Activated naive CD8-positive, alpha-beta T cell (primary cell): Measurements from ENCODE around the gene ALAD.
"Not testable (repeated sequence)": the region's sequence is repeated elsewhere in the genome, so short reads cannot be mapped to it uniquely, and the experiment has no call there.

ENCODE experiments used
- H3K27ac Mint-ChIP-seq: one replicate; pipeline ENCODE4 v1.8.0; 2021; ENCODE audit warnings: mixed read lengths
- H3K27me3 Mint-ChIP-seq: one replicate; pipeline ENCODE4 v1.8.0; 2021; ENCODE audit warnings: mixed read lengths
- H3K36me3 Mint-ChIP-seq: one replicate; pipeline ENCODE4 v1.8.0; 2021; ENCODE audit warnings: mixed read lengths
- H3K4me1 Mint-ChIP-seq: one replicate; pipeline ENCODE4 v1.8.0; 2021; ENCODE audit warnings: low read depth, mixed read lengths
- H3K4me3 Mint-ChIP-seq: one replicate; pipeline ENCODE4 v1.8.0; 2021; ENCODE audit warnings: mild to moderate bottlenecking, mixed read lengths
- H3K9me3 Mint-ChIP-seq: one replicate; pipeline ENCODE4 v1.8.0; 2021; ENCODE audit warnings: low read depth, mixed read lengths

ALAD gene

DNA sequence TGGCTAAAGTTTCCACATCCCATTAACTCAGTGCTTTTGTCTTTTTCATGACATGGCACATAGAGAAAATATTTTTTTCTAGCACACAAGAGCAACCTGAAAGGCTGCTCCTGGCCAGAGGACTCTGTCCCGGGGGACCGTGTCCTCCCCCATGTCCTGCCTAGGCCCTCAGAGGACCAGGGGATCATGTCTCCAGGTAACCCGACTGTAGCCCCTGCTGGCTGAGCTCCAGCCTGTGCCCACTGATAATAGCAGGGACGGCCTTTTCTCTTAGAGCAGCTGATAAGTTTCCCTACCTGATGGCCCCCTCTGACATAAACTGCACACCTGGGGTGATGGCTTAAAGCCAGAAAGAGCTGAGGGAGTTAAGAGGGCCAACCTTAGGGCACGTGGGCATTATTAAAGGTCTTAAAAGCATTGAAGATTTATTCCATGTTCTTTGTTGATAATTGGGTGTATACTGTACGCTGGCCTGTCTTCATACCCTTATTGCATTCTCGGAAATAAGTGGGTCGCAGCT, 30.2 kb downstream of the ALAD start:
- Mint-ChIP-seq H3K4me1 (peaks cover 14% of the 10 kb centered on the region), H3K36me3 (peaks cover 3% of the 10 kb centered on the region), H3K27me3 (no peaks in the 10 kb centered on the region), H3K27ac (no peak overlapping the region), H3K9me3 (no peaks in the 10 kb centered on the region), H3K4me3 (no peak overlapping the region)

DNA sequence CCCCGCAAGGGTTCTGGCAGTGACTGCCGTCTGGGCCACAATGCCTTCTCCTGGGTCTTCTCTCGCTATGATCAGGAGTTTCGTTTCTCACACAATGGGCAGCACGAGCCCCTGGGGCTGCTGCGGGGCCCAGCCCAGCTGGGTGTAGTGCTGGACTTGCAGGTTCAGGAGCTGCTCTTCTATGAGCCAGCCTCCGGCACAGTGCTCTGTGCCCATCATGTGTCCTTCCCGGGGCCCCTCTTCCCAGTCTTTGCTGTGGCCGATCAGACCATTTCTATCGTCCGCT, 31.3 kb downstream of the ALAD start:
- no peak overlapping the region for H3K4me3 Mint-ChIP-seq
- H3K27me3 Mint-ChIP-seq: no peaks in the 10 kb centered on the region
- no peak overlapping the region for H3K27ac Mint-ChIP-seq
- no peaks in the 10 kb centered on the region for H3K9me3 Mint-ChIP-seq
- peaks cover 4% of the 10 kb centered on the region for H3K4me1 Mint-ChIP-seq
- peaks cover 3% of the 10 kb centered on the region for H3K36me3 Mint-ChIP-seq

DNA sequence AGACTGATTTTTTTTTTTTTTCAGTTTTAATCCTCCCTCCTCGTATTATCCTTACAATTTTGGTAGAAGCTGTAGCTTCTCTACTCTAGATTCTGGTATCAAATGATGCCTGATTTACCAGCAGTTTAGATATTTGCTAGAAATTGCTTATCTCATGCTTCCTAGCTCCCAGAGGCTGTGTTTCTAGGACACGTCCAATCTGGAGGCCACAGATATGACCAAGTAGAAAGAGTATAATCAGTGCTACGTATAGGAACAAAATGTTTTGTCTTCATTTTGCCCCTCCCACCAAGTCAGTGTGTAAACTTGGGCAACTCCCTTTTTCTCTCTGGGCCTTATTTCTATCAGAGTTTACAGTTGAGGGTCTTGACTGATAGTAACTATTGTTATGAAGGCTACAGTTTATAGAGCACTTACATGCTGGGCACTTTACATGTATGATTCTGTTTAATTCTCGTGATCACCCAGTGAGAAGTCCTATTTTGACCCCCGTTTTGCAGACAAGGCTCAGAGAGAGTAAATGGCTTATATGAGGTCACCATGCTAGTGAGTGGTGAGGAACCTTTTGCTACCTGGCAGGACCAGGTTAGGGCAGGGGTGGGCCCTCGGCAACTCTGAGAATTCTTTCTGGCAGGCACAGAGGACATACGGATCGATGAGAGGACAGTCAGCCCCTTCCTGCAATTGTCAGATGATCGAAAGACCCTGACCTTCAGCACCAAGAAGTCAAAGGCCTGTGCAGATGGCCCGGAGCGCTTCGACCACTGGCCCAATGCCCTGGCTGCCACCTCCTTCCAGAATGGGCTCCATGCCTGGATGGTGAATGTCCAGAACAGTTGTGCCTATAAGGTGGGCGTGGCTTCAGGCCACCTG, 31.9 kb downstream of the ALAD start:
- Mint-ChIP-seq H3K4me1 (no peaks in the 10 kb centered on the region), H3K4me3 (no peak overlapping the region), H3K36me3 (no peaks in the 10 kb centered on the region), H3K27ac (no peak overlapping the region), H3K27me3 (no peaks in the 10 kb centered on the region), H3K9me3 (no peaks in the 10 kb centered on the region)

DNA sequence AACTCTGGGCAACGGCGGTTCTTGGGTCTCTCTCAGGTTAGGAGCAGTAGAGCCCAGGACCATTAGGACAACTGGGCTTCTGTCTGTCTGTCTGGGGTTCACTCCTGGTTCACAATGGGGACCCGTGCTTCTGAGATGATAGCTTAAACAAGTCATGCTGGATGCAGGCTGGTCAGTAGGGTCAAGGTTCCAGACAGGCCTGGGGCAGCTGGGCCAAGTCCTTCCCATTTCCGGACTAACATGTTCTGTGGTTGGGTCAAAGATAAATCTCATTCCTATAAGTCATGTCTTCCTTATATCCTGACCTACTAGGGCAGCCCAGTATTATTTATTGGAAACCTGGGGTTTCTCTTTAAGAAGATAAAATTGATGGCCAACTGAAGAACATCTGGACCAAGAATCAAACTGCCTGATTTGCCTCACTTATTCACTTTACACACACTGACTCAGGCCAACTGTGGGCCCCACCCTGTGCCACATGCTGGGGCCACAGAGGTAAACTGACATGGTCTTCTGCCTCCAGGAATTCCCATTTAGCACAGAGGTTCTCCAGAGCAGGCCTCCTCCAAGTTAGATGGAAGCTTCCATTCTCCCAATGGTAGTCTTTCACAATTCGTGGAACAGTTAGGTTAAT, 32.6 kb downstream of the ALAD start:
- no peaks in the 10 kb centered on the region for H3K27me3 Mint-ChIP-seq
- no peaks in the 10 kb centered on the region for H3K4me1 Mint-ChIP-seq
- no peaks in the 10 kb centered on the region for H3K36me3 Mint-ChIP-seq
- H3K9me3 Mint-ChIP-seq: no peaks in the 10 kb centered on the region
- H3K4me3 Mint-ChIP-seq: no peak overlapping the region
- H3K27ac Mint-ChIP-seq: no peak overlapping the region

DNA sequence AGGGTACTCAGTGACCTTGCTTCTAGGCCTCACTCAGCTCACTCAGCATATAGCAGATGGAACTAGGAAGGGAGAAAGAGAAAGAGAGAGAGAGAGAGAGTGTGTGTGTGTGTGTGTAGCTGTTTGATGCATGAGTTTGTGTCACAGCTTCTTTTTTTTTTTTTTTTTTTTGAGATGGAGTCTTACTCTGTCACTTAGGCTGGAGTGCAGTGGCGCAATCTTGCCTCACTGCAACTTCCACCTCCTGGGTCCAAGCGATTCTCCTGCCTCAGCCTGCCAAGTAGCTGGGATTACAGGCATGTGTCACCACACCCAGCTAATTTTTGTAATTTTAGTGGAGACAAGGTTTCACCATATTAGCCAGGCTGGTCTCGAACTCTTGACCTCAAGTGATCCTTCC, 35.4 kb downstream of the ALAD start:
- H3K9me3 Mint-ChIP-seq, H3K4me3 Mint-ChIP-seq, H3K36me3 Mint-ChIP-seq, H3K27me3 Mint-ChIP-seq, H3K27ac Mint-ChIP-seq, H3K4me1 Mint-ChIP-seq: not testable (repeated sequence)

DNA sequence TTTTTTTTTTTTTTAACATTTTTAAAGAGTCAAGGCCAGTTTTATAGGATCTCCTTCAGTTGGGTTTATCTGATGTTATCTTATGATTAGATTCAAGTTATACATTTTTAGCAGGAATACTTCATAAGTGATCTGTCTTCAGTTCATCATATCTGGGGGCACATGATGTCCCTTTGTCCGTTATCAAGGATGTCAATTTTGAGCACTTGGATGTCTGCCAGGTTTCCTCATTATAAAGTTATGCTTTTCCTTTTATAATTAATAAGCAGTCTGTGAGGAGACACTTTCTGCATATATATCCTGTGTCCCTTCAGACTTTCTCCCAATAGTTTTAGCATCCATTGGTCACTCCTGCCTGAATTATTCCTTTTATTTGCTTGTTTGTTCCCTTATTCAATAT, 36.1 kb downstream of the ALAD start:
- Mint-ChIP-seq H3K27me3 (no peaks in the 10 kb centered on the region), H3K4me1 (peaks cover 4% of the 10 kb centered on the region), H3K9me3 (no peaks in the 10 kb centered on the region), H3K4me3 (no peak overlapping the region), H3K27ac (no peak overlapping the region), H3K36me3 (no peaks in the 10 kb centered on the region)

DNA sequence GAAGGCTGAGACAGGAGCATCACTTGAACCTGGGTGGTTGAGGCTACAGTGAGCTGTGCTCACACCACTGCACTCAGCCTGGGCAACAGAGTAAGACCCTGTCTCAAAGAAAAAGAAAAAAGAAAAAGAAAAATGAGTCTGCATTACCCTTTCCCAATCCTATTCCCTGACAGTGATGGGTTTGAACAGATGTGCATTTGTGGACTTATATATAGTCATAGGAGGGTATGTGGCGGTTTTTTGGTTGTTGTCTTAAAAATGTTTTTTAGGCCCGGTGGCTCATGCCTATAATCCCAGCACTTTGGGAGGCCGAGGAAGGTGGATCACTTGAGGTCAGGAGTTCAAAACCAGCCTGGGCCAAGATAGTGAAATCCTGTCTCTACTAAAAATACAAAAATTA, 37.7 kb downstream of the ALAD start:
- Mint-ChIP-seq H3K27me3 (no peaks in the 10 kb centered on the region), H3K9me3 (no peaks in the 10 kb centered on the region), H3K4me1 (peaks cover 4% of the 10 kb centered on the region), H3K36me3 (no peaks in the 10 kb centered on the region), H3K27ac (no peak overlapping the region), H3K4me3 (no peak overlapping the region)

DNA sequence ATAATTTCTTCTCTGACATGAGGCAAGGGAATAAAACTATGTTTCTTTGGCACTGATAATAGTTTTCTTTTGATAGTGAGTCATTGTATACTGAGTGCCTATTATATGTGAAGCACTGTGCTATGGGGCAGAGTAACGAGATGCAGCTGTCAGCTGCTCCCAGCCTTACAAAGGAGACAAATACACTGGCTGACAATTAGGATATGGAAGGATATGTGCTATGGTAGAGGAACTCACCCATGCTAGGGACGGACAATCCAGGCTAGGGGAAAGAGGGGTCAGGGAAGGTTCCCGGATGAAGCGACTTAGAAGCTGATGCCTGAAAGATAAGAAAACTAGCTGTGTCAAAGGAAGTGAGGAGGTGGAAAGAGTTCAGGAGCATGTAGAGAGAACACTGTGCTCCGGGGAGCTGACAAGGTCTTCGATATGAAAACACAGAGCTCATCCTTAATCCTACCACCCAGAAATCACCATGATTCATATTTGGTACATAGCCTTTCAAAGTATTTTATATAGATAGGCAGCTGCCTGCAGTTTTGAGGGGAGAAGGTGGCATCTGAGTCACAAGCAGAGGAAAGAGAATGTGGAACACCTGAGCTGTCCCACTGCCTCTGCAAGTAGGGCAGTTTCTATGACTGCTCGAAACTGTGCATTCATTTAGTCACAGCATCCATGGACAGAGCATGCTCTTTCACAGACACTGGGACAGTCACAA, 39.6 kb downstream of the ALAD start:
- Mint-ChIP-seq H3K4me1 (peaks cover 4% of the 10 kb centered on the region), H3K36me3 (no peaks in the 10 kb centered on the region), H3K27ac (no peak overlapping the region), H3K27me3 (peaks cover 1% of the 10 kb centered on the region), H3K9me3 (no peaks in the 10 kb centered on the region), H3K4me3 (no peak overlapping the region)

DNA sequence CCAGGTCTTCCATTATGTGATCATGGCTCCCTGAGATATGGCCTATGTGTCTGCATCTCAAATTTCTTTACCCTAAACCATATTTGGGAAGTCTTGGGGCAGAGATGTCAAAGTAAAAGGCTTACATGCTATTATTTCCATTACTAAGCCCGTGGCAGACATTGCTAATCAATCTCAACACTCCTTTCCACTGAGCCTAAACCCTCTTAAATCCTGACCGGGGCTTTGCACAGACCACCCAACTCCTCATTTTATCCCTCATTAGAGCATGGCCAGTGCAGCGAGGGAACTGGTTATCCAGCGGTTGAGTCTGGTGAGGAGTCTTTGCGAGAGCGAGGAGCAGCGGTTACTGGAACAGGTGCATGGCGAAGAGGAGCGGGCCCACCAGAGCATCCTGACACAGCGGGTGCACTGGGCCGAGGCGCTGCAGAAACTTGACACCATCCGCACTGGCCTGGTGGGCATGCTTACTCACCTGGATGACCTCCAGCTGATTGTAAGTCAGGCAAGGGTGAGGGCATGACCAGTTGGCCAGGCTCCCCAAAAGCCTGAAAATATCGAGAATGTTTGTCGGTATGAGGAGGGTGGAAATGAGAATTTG, 40.7 kb downstream of the ALAD start:
- Mint-ChIP-seq H3K4me1 (peaks cover 4% of the 10 kb centered on the region), H3K27me3 (peaks cover 1% of the 10 kb centered on the region), H3K9me3 (no peaks in the 10 kb centered on the region), H3K4me3 (no peak overlapping the region), H3K36me3 (no peaks in the 10 kb centered on the region), H3K27ac (no peak overlapping the region)

DNA sequence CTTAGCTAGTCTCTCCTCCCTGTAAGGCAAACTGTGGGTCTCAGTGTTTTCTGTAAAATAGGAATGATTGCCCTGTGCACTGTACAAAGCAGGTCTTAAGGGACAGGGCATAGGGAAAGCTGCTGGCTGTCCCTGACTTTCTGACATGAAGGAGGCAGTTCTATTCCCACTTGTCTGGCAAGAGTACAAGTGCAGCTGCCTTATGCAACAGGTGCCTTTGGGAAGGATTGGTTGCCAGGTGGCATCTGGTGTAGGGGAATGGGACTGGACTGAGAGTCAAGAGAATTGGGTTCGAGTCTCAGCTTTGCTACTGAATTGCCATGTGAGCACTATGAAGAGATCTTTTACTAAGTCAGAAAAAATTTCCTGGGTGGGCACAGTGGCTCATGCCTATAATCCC, 41.7 kb downstream of the ALAD start:
- H3K27me3 Mint-ChIP-seq: peaks cover 1% of the 10 kb centered on the region
- H3K4me3 Mint-ChIP-seq: no peak overlapping the region
- H3K4me1 Mint-ChIP-seq: peaks cover 4% of the 10 kb centered on the region
- no peaks in the 10 kb centered on the region for H3K9me3 Mint-ChIP-seq
- H3K27ac Mint-ChIP-seq: no peak overlapping the region
- no peaks in the 10 kb centered on the region for H3K36me3 Mint-ChIP-seq

DNA sequence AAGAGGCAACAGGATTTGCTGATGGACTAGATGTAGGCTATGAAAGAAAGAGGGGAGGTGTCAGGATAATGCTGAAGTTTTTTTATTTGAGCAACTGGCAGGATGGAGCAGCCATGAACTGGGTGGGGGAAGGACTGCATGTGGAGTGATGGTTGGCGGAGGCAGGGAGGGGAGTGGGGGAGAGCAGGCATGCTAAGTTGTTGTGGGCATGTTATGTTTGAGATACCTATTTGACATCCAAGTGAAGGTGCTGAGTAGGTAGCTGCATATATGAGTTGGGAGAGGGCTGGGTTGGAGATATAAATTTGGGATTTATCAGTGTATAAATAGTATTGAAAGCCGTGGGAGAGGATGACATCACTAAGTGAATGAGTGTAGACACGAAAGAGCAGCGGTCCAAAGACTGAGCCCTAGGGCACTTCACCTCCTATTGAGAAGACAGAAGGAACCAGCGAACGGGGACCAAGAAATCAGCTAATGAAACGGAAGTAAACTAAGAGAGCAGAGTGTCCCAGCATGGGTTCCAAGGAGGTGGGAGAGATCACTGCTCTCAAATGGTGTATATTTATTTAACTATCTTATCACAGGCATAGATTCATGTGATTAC, 44.3 kb downstream of the ALAD start:
- H3K4me1 Mint-ChIP-seq: peaks cover 3% of the 10 kb centered on the region
- H3K9me3 Mint-ChIP-seq: no peaks in the 10 kb centered on the region
- peaks cover 10% of the 10 kb centered on the region for H3K27me3 Mint-ChIP-seq
- H3K4me3 Mint-ChIP-seq: no peak overlapping the region
- H3K36me3 Mint-ChIP-seq: no peaks in the 10 kb centered on the region
- no peak overlapping the region for H3K27ac Mint-ChIP-seq

DNA sequence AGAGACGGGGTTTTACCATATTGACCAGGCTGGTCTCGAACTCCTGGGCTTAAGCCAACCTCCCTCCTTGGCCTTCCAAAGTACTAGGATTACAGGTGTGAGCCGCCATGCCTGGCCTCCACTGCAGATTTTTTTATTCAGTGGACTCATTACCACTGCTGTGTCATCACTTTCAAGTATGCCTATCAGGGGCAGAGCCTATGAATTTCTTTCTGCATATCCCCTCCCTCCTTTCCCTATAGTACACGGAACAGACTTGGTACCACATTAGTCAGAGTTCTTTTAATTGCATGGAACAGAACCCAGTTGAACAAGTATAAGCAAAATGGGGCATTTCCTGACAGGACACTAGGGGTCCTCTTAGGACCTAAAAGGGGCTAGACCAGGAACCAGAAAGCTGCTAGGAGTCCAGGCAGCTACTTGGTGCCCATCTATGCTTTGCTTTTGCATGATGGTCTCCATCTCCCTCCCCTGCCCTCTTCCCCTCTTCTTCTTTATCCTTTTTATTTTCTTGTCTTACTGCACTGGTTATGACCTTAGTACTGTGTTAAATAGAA, 46.0 kb downstream of the ALAD start:
- no peaks in the 10 kb centered on the region for H3K9me3 Mint-ChIP-seq
- H3K4me1 Mint-ChIP-seq: peaks cover 14% of the 10 kb centered on the region
- peaks cover 10% of the 10 kb centered on the region for H3K27me3 Mint-ChIP-seq
- no peak overlapping the region for H3K4me3 Mint-ChIP-seq
- H3K27ac Mint-ChIP-seq: no peak overlapping the region
- H3K36me3 Mint-ChIP-seq: no peaks in the 10 kb centered on the region

DNA sequence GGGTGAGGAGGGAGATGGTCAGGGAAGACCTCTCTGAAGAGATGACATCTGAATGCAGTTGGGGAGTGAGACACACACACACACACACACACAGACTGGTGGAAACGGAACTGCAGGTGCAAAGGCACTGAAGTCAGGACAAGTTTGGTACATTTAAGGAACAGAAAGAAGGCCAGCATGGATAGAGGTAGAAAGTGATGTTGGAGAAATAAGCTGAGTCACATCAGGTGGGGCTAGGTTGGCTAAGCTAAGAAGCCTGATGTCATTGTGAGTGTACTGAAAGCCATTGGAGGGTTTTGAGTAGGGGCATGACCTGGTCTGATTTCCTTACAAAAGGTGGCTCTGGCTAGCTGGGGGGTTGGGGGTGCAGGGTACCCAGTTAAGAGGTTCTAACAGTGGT, 48.7 kb downstream of the ALAD start:
- Mint-ChIP-seq H3K27ac (no peak overlapping the region), H3K4me1 (peaks cover 22% of the 10 kb centered on the region), H3K27me3 (peaks cover 10% of the 10 kb centered on the region), H3K36me3 (no peaks in the 10 kb centered on the region), H3K9me3 (no peaks in the 10 kb centered on the region), H3K4me3 (no peak overlapping the region)

DNA sequence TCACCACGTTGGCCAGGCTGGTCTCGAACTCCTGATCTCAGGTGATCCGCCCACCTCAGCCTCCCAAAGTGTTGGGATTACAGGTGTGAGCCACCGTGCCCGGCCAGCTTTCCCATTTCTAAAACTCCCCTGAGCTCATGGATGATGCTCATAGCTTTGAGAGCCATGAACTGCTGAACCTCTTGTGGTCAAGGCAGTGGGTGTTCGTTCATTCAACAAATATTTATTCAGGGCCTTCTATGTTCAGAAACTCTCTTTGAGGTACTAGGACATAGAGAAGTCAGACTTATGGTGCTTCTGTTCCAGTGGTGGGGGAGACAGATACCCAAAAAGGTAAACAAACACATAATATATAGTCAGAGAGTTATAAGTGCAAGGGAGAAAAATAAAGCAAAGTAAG, 49.1 kb downstream of the ALAD start:
- Mint-ChIP-seq H3K9me3 (no peaks in the 10 kb centered on the region), H3K27ac (no peak overlapping the region)

More for the DNA sequence above, 49.1 kb downstream of the ALAD start:
- Mint-ChIP-seq H3K4me1 (peaks cover 22% of the 10 kb centered on the region), H3K4me3 (no peak overlapping the region), H3K27me3 (peaks cover 10% of the 10 kb centered on the region), H3K36me3 (no peaks in the 10 kb centered on the region)
